A673 (cell line): ENCODE measurements around the gene SORBS2.

Source experiments
- CTCF ChIP-seq: fragments of 300-800, 200-600 bp; sonication (generic); conservative IDR thresholded peaks from 2 replicates; pipeline ENCODE4 v1.5.1; 2017; ENCODE audit warnings: low read depth, mild to moderate bottlenecking, antibody characterized with exemption, low read length, moderate library complexity, mixed read lengths
- EZH2 ChIP-seq: fragments of 200-600 bp; sonication (generic); IDR thresholded peaks from 2 replicates; pipeline ENCODE4 v1.6.1; 2017; ENCODE audit warnings: borderline replicate concordance, low read depth, mild to moderate bottlenecking, mixed read lengths, antibody characterized with exemption, low read length; ENCODE audit not compliant: poor library complexity, severe bottlenecking

GRCh38 chr4:185682236-185682635, 129.8 kb downstream of the SORBS2 start:
- TF ChIP-seq CTCF: no peak
- TF ChIP-seq EZH2: no peak
